Common myeloid progenitor, CD34-positive (primary cell): Measurements from ENCODE around the gene DCLK1.

Experiments used
- CTCF ChIA-PET: fragments of 350-600 bp; sonication (Branson Sonifier 250); formaldehyde crosslinking; loops from one replicate; lab custom pipeline; 2021; ENCODE audit warnings: antibody characterized with exemption; lab: Charles Lee
- POLR2A ChIA-PET: fragments of 350-600 bp; sonication (Branson Sonifier 250); formaldehyde crosslinking; loops from one replicate; lab custom pipeline; 2021; ENCODE audit warnings: antibody characterized with exemption; lab: Charles Lee
- DNase-seq, 3 donors: peaks; one replicate each; pipeline versions ENCODE4 v3.0.0 to v3.0.0-alpha.2; 2013
- H3K27ac ChIP-seq, 2 experiments: 1 replicate in 1 of 2; 2 replicates in 1 of 2; pipeline ENCODE4 v1.7.0; 2013; ENCODE audit warnings: inconsistent platforms in 2 of 2, low read length in 2 of 2, mild to moderate bottlenecking in 2 of 2, low read depth in 1 of 2, moderate library complexity in 1 of 2; ENCODE audit not compliant: severe bottlenecking in 2 of 2, insufficient read depth in 1 of 2, poor library complexity in 1 of 2
- H3K27me3 ChIP-seq, 5 experiments: replicated peaks in 2 of 5; 1 replicate in 3 of 5; 2 replicates in 2 of 5; pipeline versions ENCODE4 v1.6.1 to v1.7.0; 2013; ENCODE audit warnings: low read length in 4 of 5, mild to moderate bottlenecking in 2 of 5, moderate library complexity in 2 of 5, inconsistent platforms in 1 of 5; ENCODE audit not compliant: insufficient read depth in 5 of 5, control insufficient read depth in 4 of 5
- H3K36me3 ChIP-seq, 4 experiments: 1 replicate in 2 of 4; 2 replicates in 2 of 4; pipeline versions ENCODE4 v1.6.1 to v1.7.0; 2013; ENCODE audit warnings: low read length in 3 of 4, control low read depth in 1 of 4, mild to moderate bottlenecking in 1 of 4; ENCODE audit not compliant: control insufficient read depth in 4 of 4, insufficient read depth in 4 of 4
- H3K4me1 ChIP-seq, 4 experiments: 1 replicate in 3 of 4; 2 replicates in 1 of 4; pipeline versions ENCODE4 v1.6.1 to v1.7.1; 2013; ENCODE audit warnings: low read length in 3 of 4, mild to moderate bottlenecking in 3 of 4, control low read depth in 1 of 4, inconsistent platforms in 1 of 4, moderate library complexity in 1 of 4; ENCODE audit not compliant: control insufficient read depth in 4 of 4, insufficient read depth in 4 of 4; ENCODE audit errors: control extremely low read depth in 1 of 4
- H3K4me3 ChIP-seq, 7 experiments: 1 replicate in 4 of 7; 2 replicates in 3 of 7; pipeline versions ENCODE4 v1.5.1 to v1.7.0; 2013; ENCODE audit warnings: mild to moderate bottlenecking in 7 of 7, low read length in 6 of 7, moderate library complexity in 6 of 7, inconsistent platforms in 2 of 7, low read depth in 2 of 7, control low read depth in 1 of 7; ENCODE audit not compliant: insufficient read depth in 4 of 7, control insufficient read depth in 1 of 7; ENCODE audit errors: extremely low read depth in 1 of 7
- H3K9me3 ChIP-seq, 5 experiments: 1 replicate in 4 of 5; 2 replicates in 1 of 5; pipeline versions ENCODE4 v1.6.1 to v1.7.1; 2013; ENCODE audit warnings: low read length in 4 of 5, mild to moderate bottlenecking in 2 of 5, inconsistent platforms in 1 of 5, low read depth in 1 of 5, moderate library complexity in 1 of 5; ENCODE audit not compliant: control insufficient read depth in 4 of 5, insufficient read depth in 2 of 5; ENCODE audit errors: control extremely low read depth in 1 of 5
- WGBS: methylation state at CpG from one replicate; pipeline ENCODE4 v1.1.5; 2013; ENCODE audit not compliant: insufficient coverage; 5-methylcytosine and 5-hydroxymethylcytosine counted together

DCLK1 gene

GRCh38 chr13:35886332-35887114, 244.7 kb downstream of the DCLK1 start:
- no peak overlapping the region for H3K4me3 ChIP-seq
- H3K27me3 ChIP-seq = peaks cover 0 to 1% (median 0%) of the 10 kb centered on the region in 5 experiments
- no peaks in the 10 kb centered on the region for H3K9me3 ChIP-seq
- ChIA-PET CTCF (no interaction called here), POLR2A (no interaction called here)
- DNase-seq = no peak
- WGBS = 89% methylated on average over 8 of the region's 9 CpGs
- H3K27ac ChIP-seq = no peak overlapping the region
- H3K4me1 ChIP-seq = no peaks in the 10 kb centered on the region
- no peaks in the 10 kb centered on the region for H3K36me3 ChIP-seq

DNA sequence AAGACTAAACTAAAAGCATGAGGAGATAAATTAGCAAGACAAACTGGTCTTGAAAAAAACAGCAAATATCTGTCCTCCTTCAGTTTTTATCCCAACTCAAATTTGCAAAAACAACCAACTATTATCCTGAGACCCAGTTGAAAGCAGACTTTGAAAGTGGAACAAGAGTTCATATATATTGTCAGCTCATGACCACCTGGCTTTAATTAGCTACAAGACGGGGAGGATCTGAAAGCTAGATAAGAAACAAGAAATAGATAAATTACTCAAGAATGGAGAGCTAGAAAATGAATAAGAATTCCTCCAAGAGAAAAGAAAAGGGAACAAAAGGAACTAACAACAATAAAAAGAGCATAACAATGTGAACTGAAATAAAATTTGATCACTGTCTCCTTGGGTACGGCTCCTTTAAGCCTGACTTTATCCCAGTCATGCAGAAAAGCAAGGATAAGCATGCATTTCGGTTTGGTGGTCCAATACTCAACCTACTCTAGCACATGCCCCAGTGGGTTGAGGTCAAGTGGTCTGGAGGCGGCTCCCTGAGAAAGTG, 246.9 kb downstream of the DCLK1 start:
- no peaks in the 10 kb centered on the region for H3K9me3 ChIP-seq
- no peak overlapping the region for H3K27ac ChIP-seq
- no peaks in the 10 kb centered on the region for H3K4me1 ChIP-seq
- POLR2A ChIA-PET = no interaction called here
- no peak overlapping the region for H3K4me3 ChIP-seq
- WGBS = no CpG with 5 or more reads among the region's 4 CpGs
- DNase-seq = no peak
- no peaks in the 10 kb centered on the region for H3K36me3 ChIP-seq
- peaks cover 0 to 3% (median 0%) of the 10 kb centered on the region in 5 experiments for H3K27me3 ChIP-seq
- CTCF ChIA-PET = no interaction called here

- peaks cover 0 to 3% (median 0%) of the 10 kb centered on the region in 5 experiments for H3K27me3 ChIP-seq
- no peaks in the 10 kb centered on the region for H3K4me1 ChIP-seq
- no peaks in the 10 kb centered on the region for H3K36me3 ChIP-seq
- no peak for DNase-seq
- ChIA-PET POLR2A (no interaction called here), CTCF (no interaction called here)
- 75% methylated on average over 9 of the region's 10 CpGs for WGBS
- H3K9me3 ChIP-seq = no peaks in the 10 kb centered on the region
- no peak overlapping the region for H3K4me3 ChIP-seq
- no peak overlapping the region for H3K27ac ChIP-seq
Observed at GRCh38 chr13:35882722-35883497, 248.3 kb downstream of the DCLK1 start.

DNA sequence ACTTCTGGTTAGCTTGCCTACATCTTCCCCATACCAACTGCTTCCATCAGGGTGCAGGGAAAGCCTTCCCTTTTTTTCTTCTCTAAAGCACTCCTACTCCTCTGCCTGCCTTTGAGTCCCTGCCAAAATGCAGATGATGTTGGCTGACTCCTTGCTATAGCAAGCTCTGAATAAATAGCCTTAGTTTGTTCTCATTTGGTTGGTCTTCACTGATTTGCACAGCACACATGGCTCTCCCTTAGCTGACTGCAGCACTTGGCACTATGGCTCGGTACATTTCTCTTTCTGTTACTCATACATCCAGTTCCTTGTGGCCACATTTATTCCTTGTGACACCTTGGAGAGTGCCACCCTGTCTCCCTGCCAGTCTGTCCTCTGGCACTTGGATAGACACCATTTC, 249.8 kb downstream of the DCLK1 start:
- Histone ChIP-seq H3K9me3 (no peaks in the 10 kb centered on the region), H3K27ac (no peak overlapping the region), H3K4me1 (no peaks in the 10 kb centered on the region), H3K27me3 (peaks cover 0 to 3% (median 0%) of the 10 kb centered on the region in 5 experiments), H3K36me3 (no peaks in the 10 kb centered on the region), H3K4me3 (no peak overlapping the region)
- DNase-seq = no peak
- ChIA-PET CTCF (no interaction called here), POLR2A (no interaction called here)
- 92% methylated on average over 1 of the region's 1 CpG for WGBS

DNA sequence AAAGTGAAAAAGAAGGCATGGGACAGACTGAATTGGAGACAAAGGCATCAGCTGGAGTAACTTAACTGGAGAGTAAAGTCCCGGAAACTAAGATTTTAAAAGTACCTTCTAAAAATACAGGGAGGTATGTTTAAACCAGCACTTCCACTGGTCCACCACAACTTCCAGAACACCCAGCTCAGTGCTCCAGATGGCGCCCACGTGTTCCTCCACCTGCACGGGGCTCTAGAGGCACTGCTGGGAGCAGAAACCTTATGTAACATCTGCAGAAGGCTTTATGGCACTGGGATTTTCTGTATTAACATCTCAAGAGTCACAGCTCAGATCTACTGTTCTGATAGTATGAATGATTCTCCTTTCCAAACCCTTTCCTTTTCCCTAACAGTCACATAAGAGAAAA, 252.1 kb downstream of the DCLK1 start:
- CTCF ChIA-PET = no interaction called here
- WGBS = 81% methylated on average over 4 of the region's 4 CpGs
- POLR2A ChIA-PET = no interaction called here

GRCh38 chr13:35876601-35877000, 254.6 kb downstream of the DCLK1 start:
- no peak overlapping the region for H3K27ac ChIP-seq
- peaks cover 0 to 2% (median 0%) of the 10 kb centered on the region in 5 experiments for H3K27me3 ChIP-seq
- ChIA-PET POLR2A (no interaction called here), CTCF (no interaction called here)
- no peaks in the 10 kb centered on the region for H3K36me3 ChIP-seq
- H3K4me1 ChIP-seq = no peaks in the 10 kb centered on the region
- DNase-seq = no peak
- H3K9me3 ChIP-seq = no peaks in the 10 kb centered on the region
- H3K4me3 ChIP-seq = no peak overlapping the region
- WGBS = 88% methylated on average over 1 of the region's 1 CpG

More for the DNA sequence above, 252.1 kb downstream of the DCLK1 start:
- H3K36me3 ChIP-seq = no peaks in the 10 kb centered on the region
- H3K4me1 ChIP-seq = no peaks in the 10 kb centered on the region
- no peak for DNase-seq
- H3K27me3 ChIP-seq = peaks cover 0 to 3% (median 0%) of the 10 kb centered on the region in 5 experiments
- H3K27ac ChIP-seq = no peak overlapping the region
- H3K4me3 ChIP-seq = no peak overlapping the region
- no peaks in the 10 kb centered on the region for H3K9me3 ChIP-seq

- no peaks in the 10 kb centered on the region for H3K9me3 ChIP-seq
- no peaks in the 10 kb centered on the region for H3K4me1 ChIP-seq
- H3K36me3 ChIP-seq = no peaks in the 10 kb centered on the region
- H3K27me3 ChIP-seq = no peaks in the 10 kb centered on the region
- 98% methylated on average over 11 of the region's 11 CpGs for WGBS
- H3K27ac ChIP-seq = no peak overlapping the region
- H3K4me3 ChIP-seq = no peak overlapping the region
- ChIA-PET POLR2A (no interaction called here), CTCF (no interaction called here)
- no peak for DNase-seq
Observed at GRCh38 chr13:35874704-35875103, 256.5 kb downstream of the DCLK1 start.
